ENCODE results near the gene UNCX.

Gene UNCX

GRCh38 chr7:1263391-1263951 is 30.8 kb downstream of the UNCX start:
- Histone ChIP-seq H3F3A (ENCODE audit: control insufficient read depth, insufficient read depth) (no peaks in the 10 kb centered on the region), H3K4me1 (ENCODE audit: control insufficient read depth, low read length) (no peaks in the 10 kb centered on the region), H3K36me3 (ENCODE audit: control insufficient read depth, low read length) (no peaks in the 10 kb centered on the region), H3K9me3 (ENCODE audit: control insufficient read depth, insufficient read depth, low read length) (no peaks in the 10 kb centered on the region), H3K79me2 (ENCODE audit: control insufficient read depth, low read length) (no peaks in the 10 kb centered on the region), H3K27ac (ENCODE audit: low read depth, low read length) (no peak overlapping the region), H3K27me3 (ENCODE audit: control insufficient read depth, low read length) (peaks cover 2% of the 10 kb centered on the region; the same call in 1 of the 2 replicates), H3K4me2 (ENCODE audit: low read length) (no peak overlapping the region), H4K20me1 (ENCODE audit: control insufficient read depth, insufficient read depth, low read depth, low read length) (no peaks in the 10 kb centered on the region), H3K9me2 (replicated peaks; ENCODE audit: control insufficient read depth, low read length) (no peaks in the 10 kb centered on the region), H3K4me3 (ENCODE audit: low read length) (no peak overlapping the region)
- no peak for TF ChIP-seq CTCF (IDR thresholded peaks at IDR 0.05; ENCODE audit: low read depth, low read length, poor library complexity, severe bottlenecking)
- TF ChIP-seq EZH2phosphoT487 (IDR thresholded peaks at IDR 0.05; ENCODE audit: borderline replicate concordance, low read length) = no peak

GRCh38 chr7:1264345-1265280 is 31.9 kb downstream of the UNCX start:
- peaks cover 2% of the 10 kb centered on the region; the same call in 1 of the 2 replicates for H3K27me3 ChIP-seq (ENCODE audit: control insufficient read depth, low read length)

DNA sequence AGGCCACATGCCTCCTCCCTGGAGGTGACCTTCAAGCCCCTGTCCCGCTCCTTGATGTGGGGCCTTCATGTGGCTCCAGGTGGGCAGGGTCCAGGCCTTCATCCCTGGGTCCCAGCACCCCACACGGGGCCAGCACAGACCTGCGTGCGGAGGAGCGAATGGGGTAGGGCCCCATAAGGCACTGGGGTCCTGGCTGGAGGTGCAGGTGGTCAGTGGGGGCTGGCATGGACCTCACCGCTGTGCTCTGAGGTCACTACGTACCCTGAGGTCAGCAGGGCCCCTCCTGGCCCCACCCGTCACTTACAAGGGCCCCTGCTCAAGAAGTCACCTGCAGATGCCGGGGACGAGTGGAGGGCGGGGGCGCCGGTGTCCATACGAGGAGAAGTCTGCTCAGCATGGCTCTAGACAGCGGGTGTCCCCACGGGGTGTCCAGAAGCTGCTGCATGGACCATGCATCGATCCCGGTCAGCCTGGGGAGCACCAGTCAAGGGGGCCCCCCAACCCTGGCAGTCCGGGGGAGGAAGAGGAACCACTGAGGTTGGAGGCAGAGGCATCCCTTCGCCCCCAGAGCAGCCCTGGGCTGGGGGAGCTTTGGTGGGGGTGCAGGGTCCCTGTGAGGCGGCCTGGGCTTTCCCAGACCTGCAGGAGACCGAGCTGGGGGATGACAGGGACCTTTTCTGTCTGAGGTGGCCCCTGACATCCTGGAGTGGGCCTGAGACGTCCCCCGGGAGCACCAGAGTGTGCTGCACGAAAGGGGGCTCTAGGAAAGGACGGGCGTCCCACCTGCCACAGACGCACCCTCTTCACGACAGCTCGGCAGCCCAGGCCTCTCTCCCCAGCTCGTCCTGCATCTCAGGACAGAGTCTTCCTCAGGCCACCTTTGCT is 34.6 kb downstream of the UNCX start:
- H3K4me3 ChIP-seq (ENCODE audit: low read length) = no peak overlapping the region

More at GRCh38 chr7:1264345-1265280, 31.9 kb downstream of the UNCX start:
- Histone ChIP-seq H3K4me2 (ENCODE audit: low read length) (no peak overlapping the region), H3K27ac (ENCODE audit: low read depth, low read length) (no peak overlapping the region), H3K4me1 (ENCODE audit: control insufficient read depth, low read length) (no peaks in the 10 kb centered on the region), H3F3A (ENCODE audit: control insufficient read depth, insufficient read depth) (no peaks in the 10 kb centered on the region), H3K9me2 (replicated peaks; ENCODE audit: control insufficient read depth, low read length) (no peaks in the 10 kb centered on the region), H3K36me3 (ENCODE audit: control insufficient read depth, low read length) (no peaks in the 10 kb centered on the region), H4K20me1 (ENCODE audit: control insufficient read depth, insufficient read depth, low read depth, low read length) (no peaks in the 10 kb centered on the region), H3K79me2 (ENCODE audit: control insufficient read depth, low read length) (no peaks in the 10 kb centered on the region), H3K9me3 (ENCODE audit: control insufficient read depth, insufficient read depth, low read length) (peaks cover 2% of the 10 kb centered on the region; the same call in 1 of the 2 replicates), H3K4me3 (ENCODE audit: low read length) (no peak overlapping the region)
- TF ChIP-seq CTCF (IDR thresholded peaks at IDR 0.05; ENCODE audit: low read depth, low read length, poor library complexity, severe bottlenecking) = no peak
- no peak for TF ChIP-seq EZH2phosphoT487 (IDR thresholded peaks at IDR 0.05; ENCODE audit: borderline replicate concordance, low read length)

More for the DNA sequence above, 34.6 kb downstream of the UNCX start:
- H4K20me1 ChIP-seq (ENCODE audit: control insufficient read depth, insufficient read depth, low read depth, low read length) = no peaks in the 10 kb centered on the region
- H3K4me2 ChIP-seq (ENCODE audit: low read length) = no peak overlapping the region
- H3K4me1 ChIP-seq (ENCODE audit: control insufficient read depth, low read length) = no peaks in the 10 kb centered on the region
- no peaks in the 10 kb centered on the region for H3K36me3 ChIP-seq (ENCODE audit: control insufficient read depth, low read length)
- peaks cover 20% of the 10 kb centered on the region; the same call in 1 of the 2 replicates for H3K9me3 ChIP-seq (ENCODE audit: control insufficient read depth, insufficient read depth, low read length)
- no peak for TF ChIP-seq EZH2phosphoT487 (IDR thresholded peaks at IDR 0.05; ENCODE audit: borderline replicate concordance, low read length)
- no peaks in the 10 kb centered on the region for H3K9me2 ChIP-seq (replicated peaks; ENCODE audit: control insufficient read depth, low read length)
- H3K79me2 ChIP-seq (ENCODE audit: control insufficient read depth, low read length) = no peaks in the 10 kb centered on the region
- H3F3A ChIP-seq (ENCODE audit: control insufficient read depth, insufficient read depth) = no peaks in the 10 kb centered on the region
- H3K27me3 ChIP-seq (ENCODE audit: control insufficient read depth, low read length) = peaks cover 2% of the 10 kb centered on the region; the same call in 1 of the 2 replicates
- H3K27ac ChIP-seq (ENCODE audit: low read depth, low read length) = no peak overlapping the region

All from DOHH2 (cell line).